Subcutaneous abdominal adipose tissue (tissue), 5 donors: Measurements from ENCODE around the gene AMBP.

Experiments
- H3K27ac ChIP-seq: one replicate; pipeline ENCODE4 v1.7.0; 2013; ENCODE audit warnings: low read depth, mild to moderate bottlenecking, inconsistent platforms, low read length, moderate library complexity
- H3K27me3 ChIP-seq, 5 donors: one replicate each; pipeline ENCODE4 v1.7.0; 2013; ENCODE audit warnings: low read length in 5 of 5, inconsistent platforms in 1 of 5; ENCODE audit not compliant: control insufficient read depth in 5 of 5, insufficient read depth in 4 of 5
- H3K36me3 ChIP-seq, 5 donors: one replicate each; pipeline ENCODE4 v1.7.0; 2013; ENCODE audit warnings: low read length in 5 of 5; ENCODE audit not compliant: control insufficient read depth in 5 of 5, insufficient read depth in 5 of 5
- H3K4me1 ChIP-seq, 5 donors: one replicate each; pipeline ENCODE4 v1.7.0; 2013; ENCODE audit warnings: low read length in 5 of 5, mild to moderate bottlenecking in 3 of 5, moderate library complexity in 1 of 5; ENCODE audit not compliant: control insufficient read depth in 5 of 5, insufficient read depth in 5 of 5
- H3K4me3 ChIP-seq, 5 donors: one replicate each; pipeline ENCODE4 v1.7.0; 2013; ENCODE audit warnings: low read length in 5 of 5, low read depth in 1 of 5
- H3K9ac ChIP-seq, 5 donors: one replicate each; pipeline ENCODE4 v1.7.0; 2013; ENCODE audit warnings: low read length in 5 of 5, mild to moderate bottlenecking in 4 of 5, moderate library complexity in 3 of 5
- H3K9me3 ChIP-seq, 5 donors: one replicate each; pipeline ENCODE4 v1.7.0; 2013; ENCODE audit warnings: low read length in 5 of 5; ENCODE audit not compliant: control insufficient read depth in 5 of 5
- donor health status: healthy.
- donor health status: healthy.
- donor health status: healthy.
- donor health status: healthy.
- donor health status: healthy.

Gene AMBP

GRCh38 chr9:114015607-114016006, 62.5 kb downstream of the AMBP start:
- no peaks in the 10 kb centered on the region for H3K27me3 ChIP-seq
- peaks cover 0 to 14% (median 9%) of the 10 kb centered on the region in 5 donors for H3K9me3 ChIP-seq
- H3K27ac ChIP-seq: no peak overlapping the region
- no peak overlapping the region for H3K4me3 ChIP-seq
- peaks cover 23 to 47% (median 33%) of the 10 kb centered on the region in 5 donors for H3K36me3 ChIP-seq
- no peak overlapping the region for H3K9ac ChIP-seq
- H3K4me1 ChIP-seq: no peaks in the 10 kb centered on the region

GRCh38 chr9:114014044-114014443, 64.1 kb downstream of the AMBP start:
- Histone ChIP-seq H3K36me3 (peaks cover 14 to 50% (median 35%) of the 10 kb centered on the region in 5 donors), H3K27ac (no peak overlapping the region), H3K4me3 (no peak overlapping the region), H3K27me3 (no peaks in the 10 kb centered on the region), H3K9ac (no peak overlapping the region), H3K4me1 (no peaks in the 10 kb centered on the region), H3K9me3 (peaks cover 0 to 14% (median 9%) of the 10 kb centered on the region in 5 donors)

GRCh38 chr9:114012126-114012525, 66.0 kb downstream of the AMBP start:
- Histone ChIP-seq H3K36me3 (peaks cover 14 to 44% (median 31%) of the 10 kb centered on the region in 5 donors), H3K27me3 (no peaks in the 10 kb centered on the region), H3K27ac (no peak overlapping the region), H3K9ac (no peak overlapping the region), H3K4me1 (no peaks in the 10 kb centered on the region), H3K9me3 (peaks cover 0 to 14% (median 9%) of the 10 kb centered on the region in 5 donors), H3K4me3 (no peak overlapping the region)

- H3K27ac ChIP-seq: no peak overlapping the region
- H3K4me1 ChIP-seq: no peaks in the 10 kb centered on the region
- no peak overlapping the region for H3K9ac ChIP-seq
- no peak overlapping the region for H3K4me3 ChIP-seq
- H3K36me3 ChIP-seq: peaks cover 14 to 44% (median 30%) of the 10 kb centered on the region in 5 donors
- no peaks in the 10 kb centered on the region for H3K27me3 ChIP-seq
- peaks cover 0 to 17% (median 9%) of the 10 kb centered on the region in 5 donors for H3K9me3 ChIP-seq
These were observed 66.8 kb downstream of the AMBP start for GRCh38 chr9:114011313-114011712.
